OCI-LY1 (cell line): ENCODE measurements around the gene CRYGN.

ENCODE experiments used
- EZH2 ChIP-seq: fragments of 200-600 bp; sonication (generic), shearing (Covaris generic); IDR thresholded peaks from 2 replicates; pipeline ENCODE4 v1.8.0; 2017; ENCODE audit warnings: borderline replicate concordance, mixed run types, mild to moderate bottlenecking, antibody characterized with exemption, low read length, moderate library complexity, mixed read lengths
- TF ChIP-seq, protein P1 (sequence below): fragments of 200-600 bp; sonication (generic), shearing (Covaris generic); IDR thresholded peaks from 2 replicates; pipeline ENCODE4 v1.5.1; 2017; ENCODE audit warnings: mild to moderate bottlenecking, antibody characterized with exemption, low read length, moderate library complexity, mixed read lengths

DNA sequence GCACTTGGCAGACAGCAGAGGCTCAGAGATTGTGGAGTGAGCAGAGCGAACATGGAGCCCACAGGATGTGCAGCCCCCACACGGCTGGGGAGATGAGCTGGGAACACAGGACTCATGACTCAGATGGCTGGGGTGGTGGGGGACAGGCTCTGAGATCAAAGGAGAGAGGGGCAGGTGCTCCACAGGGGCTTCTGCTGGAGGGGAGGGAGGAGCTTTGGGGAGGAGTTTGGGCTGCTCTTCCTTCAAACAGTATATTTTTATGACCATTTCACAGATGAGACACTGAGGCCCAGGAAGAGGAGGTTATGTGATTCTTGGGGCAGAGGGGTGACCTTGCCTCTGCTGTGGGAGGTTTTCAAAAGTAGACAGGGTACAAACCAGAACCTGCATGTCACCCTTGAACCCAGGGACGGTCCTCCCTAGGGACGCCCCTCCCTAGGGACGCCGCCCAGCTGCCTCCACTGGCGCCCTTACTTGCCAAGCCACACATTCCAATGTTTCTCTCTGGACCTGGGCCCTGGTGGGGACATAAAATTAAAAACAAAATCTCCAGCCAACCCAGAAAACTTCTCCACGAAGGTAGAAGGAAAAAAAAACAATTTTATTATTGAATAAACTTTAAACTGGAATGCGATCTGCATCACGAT is 981 bp upstream of the CRYGN start:
- TF ChIP-seq EZH2, result no peak
- TF ChIP-seq, protein P1, sequence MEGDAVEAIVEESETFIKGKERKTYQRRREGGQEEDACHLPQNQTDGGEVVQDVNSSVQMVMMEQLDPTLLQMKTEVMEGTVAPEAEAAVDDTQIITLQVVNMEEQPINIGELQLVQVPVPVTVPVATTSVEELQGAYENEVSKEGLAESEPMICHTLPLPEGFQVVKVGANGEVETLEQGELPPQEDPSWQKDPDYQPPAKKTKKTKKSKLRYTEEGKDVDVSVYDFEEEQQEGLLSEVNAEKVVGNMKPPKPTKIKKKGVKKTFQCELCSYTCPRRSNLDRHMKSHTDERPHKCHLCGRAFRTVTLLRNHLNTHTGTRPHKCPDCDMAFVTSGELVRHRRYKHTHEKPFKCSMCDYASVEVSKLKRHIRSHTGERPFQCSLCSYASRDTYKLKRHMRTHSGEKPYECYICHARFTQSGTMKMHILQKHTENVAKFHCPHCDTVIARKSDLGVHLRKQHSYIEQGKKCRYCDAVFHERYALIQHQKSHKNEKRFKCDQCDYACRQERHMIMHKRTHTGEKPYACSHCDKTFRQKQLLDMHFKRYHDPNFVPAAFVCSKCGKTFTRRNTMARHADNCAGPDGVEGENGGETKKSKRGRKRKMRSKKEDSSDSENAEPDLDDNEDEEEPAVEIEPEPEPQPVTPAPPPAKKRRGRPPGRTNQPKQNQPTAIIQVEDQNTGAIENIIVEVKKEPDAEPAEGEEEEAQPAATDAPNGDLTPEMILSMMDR, result no peak
